NT2/D1 (cell line): ENCODE measurements around the gene DIPK1C.

Experiments
- SUZ12 ChIP-seq: IDR thresholded peaks from 2 replicates; pipeline ENCODE4 v1.6.1; 2011; ENCODE audit not compliant: insufficient read length, insufficient read depth; ENCODE audit errors: extremely low read depth
- YY1 ChIP-seq: IDR thresholded peaks from 2 replicates; pipeline ENCODE4 v1.6.1; 2011; ENCODE audit not compliant: insufficient read length, insufficient read depth
- ZNF274 ChIP-seq: IDR thresholded peaks from 2 replicates; pipeline ENCODE4 v1.6.1; 2011; ENCODE audit warnings: mild to moderate bottlenecking, low read depth, low read length

DNA sequence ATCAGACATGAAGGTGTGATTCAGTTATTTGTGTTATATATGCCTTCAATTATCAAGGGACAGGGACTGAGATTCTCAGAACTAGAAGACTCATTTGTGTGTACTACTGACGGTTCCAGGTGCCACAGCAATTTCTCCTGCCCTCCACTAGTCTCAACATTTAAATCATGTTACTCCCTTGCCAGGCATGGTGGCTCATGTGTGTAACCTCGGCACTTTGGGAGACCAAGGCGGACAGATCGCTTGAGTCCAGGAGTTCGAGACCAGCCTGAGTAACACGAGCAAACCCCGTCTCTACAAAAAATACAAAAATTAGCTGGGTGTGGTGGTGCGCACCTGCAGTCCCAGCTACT, 40.2 kb upstream of the DIPK1C start:
- TF ChIP-seq ZNF274 (no peak), YY1 (no peak), SUZ12 (no peak)
